Endothelial cell of umbilical vein (primary cell): ENCODE measurements around the gene LARP7. TPM values are rescaled to one million over a fixed set of nuclear protein-coding genes. Genes with fewer than 3 reads are reported as not detected.

Source experiments
- BruUV-seq: library from RNA; stranded (reverse); fragments of 400-500 nt; replicated peaks from 2 replicates; lab custom pipeline; 2021; lab: Mats Ljungman, UMichigan
- CTCF ChIA-PET: fragments of 300-600, 350-600 bp; sonication (Branson Sonifier 250); formaldehyde crosslinking; loops from one replicate; lab custom pipeline; 2021; ENCODE audit warnings: antibody characterized with exemption, inconsistent platforms; lab: Charles Lee
- POLR2A ChIA-PET: fragments of 300-600, 350-600 bp; sonication (Branson Sonifier 250); formaldehyde crosslinking; loops from one replicate; lab custom pipeline; 2021; ENCODE audit warnings: antibody characterized with exemption, inconsistent platforms; lab: Charles Lee
- DNase-seq: peaks from one replicate; pipeline ENCODE4 v3.0.0-alpha.2; 2011; ENCODE audit warnings: low read depth, low spot score
- FAIRE-seq: peaks from 2 replicates; lab custom pipeline; 2011; peaks lifted over from hg19 to GRCh38; lab: Jason Lieb, UNC
- H2AFZ ChIP-seq: 2 replicates; pipeline ENCODE4 v1.6.0; 2012; ENCODE audit warnings: low read depth, low read length, control low read depth, inconsistent platforms
- H3K27ac ChIP-seq: 2 replicates; pipeline ENCODE4 v1.5.1; 2011; ENCODE audit warnings: low read depth, mild to moderate bottlenecking, control low read depth, low read length, moderate library complexity; ENCODE audit not compliant: insufficient read depth
- H3K27me3 ChIP-seq, 2 experiments: 2 replicates each; pipeline versions ENCODE4 v1.6.0 to v1.6.1; 2011; ENCODE audit warnings: low read length in 2 of 2, mixed read lengths in 1 of 2; ENCODE audit not compliant: control insufficient read depth in 2 of 2, insufficient read depth in 2 of 2
- H3K36me3 ChIP-seq, 2 experiments: 2 replicates in 1 of 2; 3 replicates in 1 of 2; pipeline ENCODE4 v1.5.1; 2011; ENCODE audit warnings: low read length in 2 of 2, mild to moderate bottlenecking in 1 of 2, moderate library complexity in 1 of 2; ENCODE audit not compliant: control insufficient read depth in 2 of 2, insufficient read depth in 2 of 2; ENCODE audit errors: extremely low read depth in 1 of 2
- H3K4me1 ChIP-seq: 3 replicates; pipeline ENCODE4 v1.5.1; 2011; ENCODE audit warnings: mild to moderate bottlenecking, low read length; ENCODE audit not compliant: control insufficient read depth, insufficient read depth; ENCODE audit errors: extremely low read depth
- H3K4me2 ChIP-seq: 2 replicates; pipeline ENCODE4 v1.6.1; 2011; ENCODE audit warnings: low read length, control low read depth, mixed read lengths; ENCODE audit not compliant: insufficient read depth
- H3K4me3 ChIP-seq, 3 experiments: fragments of 200-600 bp in 1 of 3; sonication (generic), shearing (Covaris generic) in 1 of 3; replicated peaks in 1 of 3; 2 replicates each; pipeline ENCODE4 v1.5.1; 2011 to 2016; ENCODE audit warnings: control low read depth in 3 of 3, low read length in 3 of 3, mild to moderate bottlenecking in 2 of 3, inconsistent platforms in 1 of 3, low read depth in 1 of 3, moderate library complexity in 1 of 3; ENCODE audit not compliant: insufficient read depth in 1 of 3
- H3K79me2 ChIP-seq: 2 replicates; pipeline ENCODE4 v1.6.0; 2012; ENCODE audit warnings: low read length, inconsistent platforms; ENCODE audit not compliant: control insufficient read depth, insufficient read depth
- H3K9ac ChIP-seq: replicated peaks from 2 replicates; pipeline ENCODE3; 2011; ENCODE audit warnings: low read length, control low read depth; ENCODE audit not compliant: insufficient read depth; ENCODE audit errors: extremely low read depth
- H3K9me1 ChIP-seq: replicated peaks from 3 replicates; pipeline ENCODE4 v1.6.0; 2011; ENCODE audit warnings: mild to moderate bottlenecking, low read length; ENCODE audit not compliant: control insufficient read depth, insufficient read depth; ENCODE audit errors: extremely low read depth
- H3K9me3 ChIP-seq: replicated peaks from 2 replicates; pipeline ENCODE4 v1.5.1; 2012; ENCODE audit warnings: low read length, inconsistent platforms; ENCODE audit not compliant: control insufficient read depth, insufficient read depth
- H4K20me1 ChIP-seq: replicated peaks from 2 replicates; pipeline ENCODE3; 2011; ENCODE audit warnings: mild to moderate bottlenecking, low read length; ENCODE audit not compliant: control insufficient read depth, insufficient read depth; ENCODE audit errors: extremely low read depth
- EZH2 ChIP-seq: IDR thresholded peaks from 2 replicates; pipeline ENCODE4 v1.6.1; 2012; ENCODE audit warnings: borderline replicate concordance, low read depth, mild to moderate bottlenecking, moderate library complexity, low read length, inconsistent platforms; ENCODE audit not compliant: severe bottlenecking
- FOS ChIP-seq: IDR thresholded peaks from 2 replicates; pipeline ENCODE4 v1.6.1; 2011; ENCODE audit warnings: mild to moderate bottlenecking, low read length, moderate library complexity, borderline replicate concordance; ENCODE audit not compliant: insufficient read depth
- GATA2 ChIP-seq: IDR thresholded peaks from 2 replicates; pipeline ENCODE4 v1.7.0; 2011; ENCODE audit warnings: low read depth, mild to moderate bottlenecking, moderate library complexity, mixed read lengths, low read length; ENCODE audit not compliant: insufficient read length, insufficient read depth
- JUN ChIP-seq: IDR thresholded peaks from 2 replicates; pipeline ENCODE4 v1.6.1; 2011; ENCODE audit warnings: borderline replicate concordance, low read depth; ENCODE audit not compliant: insufficient read length, insufficient read depth
- MYC ChIP-seq: IDR thresholded peaks from one replicate; pipeline ENCODE4 v1.6.1; 2011; ENCODE audit warnings: mild to moderate bottlenecking, low read depth, low read length
- POLR2A ChIP-seq: IDR thresholded peaks from 2 replicates; pipeline ENCODE4 v1.6.1; 2012; ENCODE audit warnings: low read depth, mild to moderate bottlenecking, control low read depth, low read length
- POLR2AphosphoS5 ChIP-seq: IDR thresholded peaks from 2 replicates; pipeline ENCODE4 v1.6.1; 2012; ENCODE audit warnings: low read depth, mild to moderate bottlenecking, control low read depth, low read length, moderate library complexity; ENCODE audit not compliant: insufficient read depth
- dilution Hi-C: fragments of 300-500 bp; cut with MboI; formaldehyde crosslinking; loops from one replicate; pipeline ENCODE4 v1.15.0; 2019; ENCODE audit warnings: low sequenced_read_pairs; ENCODE audit not compliant: extremely low pct_ligation_motif_present
- intact Hi-C: fragments of 100-400 bp; cut with micrococcal nuclease; formaldehyde crosslinking; loops from one replicate; pipeline ENCODE4 v1.10.0; 2022
- polyA plus RNA-seq, 4 experiments: library from polyadenylated mRNA; depleted of rRNA in 3 of 4; stranded (reverse) in 3 of 4; unstranded in 1 of 4; fragments of >200 nt; gene quantifications; 2 replicates each; pipeline versions ENCODE4 v1.2.1 to v1.2.3, GENCODE V29; 2011 to 2012; ENCODE audit warnings: missing spikeins in 1 of 4
- total RNA-seq: library from RNA; stranded (reverse); gene quantifications from 2 replicates; pipeline ENCODE4 v1.2.3, GENCODE V29; 2021
- TF ChIP-seq, protein P1 (sequence below), 2 donors: IDR thresholded peaks; 1 replicate in 1 of 2; 2 replicates in 1 of 2; pipeline ENCODE4 v1.5.1; 2011; ENCODE audit warnings: low read length in 2 of 2, mild to moderate bottlenecking in 2 of 2, moderate library complexity in 2 of 2, control low read depth in 1 of 2, inconsistent platforms in 1 of 2, low read depth in 1 of 2; ENCODE audit not compliant: insufficient read depth in 1 of 2; ENCODE audit errors: extremely low read depth in 1 of 2
- TF ChIP-seq, protein P2 (sequence below): IDR thresholded peaks from 2 replicates; pipeline ENCODE4 v1.6.1; 2011; ENCODE audit not compliant: insufficient read depth, insufficient read length

LARP7 gene
- total and polyA plus RNA-seq, 2 donors (not counting 3 experiments of a cell fraction or from before 2014, with no cell fraction given) = 6.9 to 35.1 TPM

DNA sequence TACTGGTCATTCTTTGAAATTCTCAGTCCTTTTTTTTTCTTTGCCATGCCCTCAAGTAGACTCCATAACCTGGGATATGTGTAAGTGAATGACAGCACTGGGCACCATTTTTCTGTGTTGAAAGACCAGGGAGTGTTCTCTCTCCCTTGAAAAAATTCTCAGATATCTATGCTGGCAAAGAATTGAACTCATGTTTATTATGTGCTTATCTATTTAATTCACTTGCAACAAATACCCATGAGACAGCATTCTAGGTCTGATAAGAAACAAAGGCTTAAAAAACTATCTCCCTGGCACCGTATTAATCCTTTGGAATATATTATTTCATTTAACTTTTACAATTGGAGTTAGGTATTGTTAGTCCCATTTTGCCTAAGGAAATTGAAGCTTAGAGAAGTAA lies 36.7 kb downstream of the LARP7 start:
- Histone ChIP-seq H2AFZ (no peak overlapping the region), H3K4me2 (no peak overlapping the region), H3K27me3 (peaks cover 0 to 2% of the 10 kb centered on the region in 2 experiments), H3K9ac (no peak overlapping the region), H4K20me1 (no peaks in the 10 kb centered on the region), H3K4me3 (no peak overlapping the region), H3K4me1 (no peaks in the 10 kb centered on the region), H3K36me3 (no peaks in the 10 kb centered on the region), H3K27ac (no peak overlapping the region), H3K9me3 (no peaks in the 10 kb centered on the region), H3K9me1 (no peaks in the 10 kb centered on the region), H3K79me2 (no peaks in the 10 kb centered on the region)
- intact Hi-C loops = no loop called here
- BruUV-seq = no TSS peak
- FAIRE-seq (no peak), DNase-seq (no peak)
- dilution Hi-C loops = no loop called here
- POLR2A ChIA-PET = no interaction called here
- TF ChIP-seq JUN = no peak
- no peak for TF ChIP-seq GATA2
- TF ChIP-seq, protein P1, sequence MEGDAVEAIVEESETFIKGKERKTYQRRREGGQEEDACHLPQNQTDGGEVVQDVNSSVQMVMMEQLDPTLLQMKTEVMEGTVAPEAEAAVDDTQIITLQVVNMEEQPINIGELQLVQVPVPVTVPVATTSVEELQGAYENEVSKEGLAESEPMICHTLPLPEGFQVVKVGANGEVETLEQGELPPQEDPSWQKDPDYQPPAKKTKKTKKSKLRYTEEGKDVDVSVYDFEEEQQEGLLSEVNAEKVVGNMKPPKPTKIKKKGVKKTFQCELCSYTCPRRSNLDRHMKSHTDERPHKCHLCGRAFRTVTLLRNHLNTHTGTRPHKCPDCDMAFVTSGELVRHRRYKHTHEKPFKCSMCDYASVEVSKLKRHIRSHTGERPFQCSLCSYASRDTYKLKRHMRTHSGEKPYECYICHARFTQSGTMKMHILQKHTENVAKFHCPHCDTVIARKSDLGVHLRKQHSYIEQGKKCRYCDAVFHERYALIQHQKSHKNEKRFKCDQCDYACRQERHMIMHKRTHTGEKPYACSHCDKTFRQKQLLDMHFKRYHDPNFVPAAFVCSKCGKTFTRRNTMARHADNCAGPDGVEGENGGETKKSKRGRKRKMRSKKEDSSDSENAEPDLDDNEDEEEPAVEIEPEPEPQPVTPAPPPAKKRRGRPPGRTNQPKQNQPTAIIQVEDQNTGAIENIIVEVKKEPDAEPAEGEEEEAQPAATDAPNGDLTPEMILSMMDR (IDR thresholded peaks at IDR 0.05; ENCODE audit: extremely low read depth in 1 of 2, insufficient read depth in 1 of 2, low read depth in 1 of 2, low read length in 2 of 2) = no peak
- TF ChIP-seq FOS = no peak
- TF ChIP-seq, protein P2, sequence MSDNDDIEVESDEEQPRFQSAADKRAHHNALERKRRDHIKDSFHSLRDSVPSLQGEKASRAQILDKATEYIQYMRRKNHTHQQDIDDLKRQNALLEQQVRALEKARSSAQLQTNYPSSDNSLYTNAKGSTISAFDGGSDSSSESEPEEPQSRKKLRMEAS = no peak
- no peak for TF ChIP-seq POLR2A
- TF ChIP-seq MYC = no peak
- TF ChIP-seq POLR2AphosphoS5 = no peak
- no peak for TF ChIP-seq EZH2
- CTCF ChIA-PET = interaction anchor here (0.7 kb wide), 1 partner anchor 11 kb away, joined by 3 read pairs; no protein-coding TSS in a partner anchor
